ENCODE data around the gene TTC39C. TPM values are rescaled to one million over a fixed set of nuclear protein-coding genes. Genes with fewer than 3 reads are reported as not detected.
"Not testable (repeated sequence)": the region's sequence is repeated elsewhere in the genome, so short reads cannot be mapped to it uniquely, and the experiment has no call there.

TTC39C gene
- polyA plus RNA-seq, 4 donors, result 7.5 to 12.1 (median 8.6) TPM

GRCh38 chr18:24014986-24015638, 558 bp downstream of the TTC39C start:
- no peak for DNase-seq (ENCODE audit: low read depth in 4 of 4, low spot score in 3 of 4)

- DNase-seq (ENCODE audit: low read depth in 4 of 4, low spot score in 3 of 4), result no peak
Observed at GRCh38 chr18:24015639-24016631, 1.4 kb downstream of the TTC39C start.

- DNase-seq (ENCODE audit: low read depth in 4 of 4, low spot score in 3 of 4), result no peak
Observed at GRCh38 chr18:24016643-24017042, 2.1 kb downstream of the TTC39C start.

GRCh38 chr18:24018299-24018886, 3.8 kb downstream of the TTC39C start:
- no peak for DNase-seq (ENCODE audit: low read depth in 4 of 4, low spot score in 3 of 4)

GRCh38 chr18:24019641-24020331, 5.2 kb downstream of the TTC39C start:
- DNase-seq (ENCODE audit: low read depth in 4 of 4, low spot score in 3 of 4), result no peak

- DNase-seq (ENCODE audit: low read depth in 4 of 4, low spot score in 3 of 4), result no peak
Observed at GRCh38 chr18:24021505-24021904, 7.0 kb downstream of the TTC39C start.

GRCh38 chr18:24022161-24022560, 7.6 kb downstream of the TTC39C start:
- no peak for DNase-seq (ENCODE audit: low read depth in 4 of 4, low spot score in 3 of 4)

GRCh38 chr18:24023185-24023814, 8.7 kb downstream of the TTC39C start:
- no peak for DNase-seq (ENCODE audit: low read depth in 4 of 4, low spot score in 3 of 4)

- DNase-seq (ENCODE audit: low read depth in 4 of 4, low spot score in 3 of 4), result no peak
Observed at GRCh38 chr18:24024425-24024824, 9.9 kb downstream of the TTC39C start.

GRCh38 chr18:24026457-24026856, 11.9 kb downstream of the TTC39C start:
- DNase-seq (ENCODE audit: low read depth in 4 of 4, low spot score in 3 of 4), result no peak

GRCh38 chr18:24027156-24027827, 12.7 kb downstream of the TTC39C start:
- DNase-seq (ENCODE audit: low read depth in 4 of 4, low spot score in 3 of 4), result no peak

GRCh38 chr18:24028946-24029345, 14.4 kb downstream of the TTC39C start:
- not testable (repeated sequence) for DNase-seq (ENCODE audit: low read depth in 4 of 4, low spot score in 3 of 4)

GRCh38 chr18:24031318-24031717, 16.8 kb downstream of the TTC39C start:
- DNase-seq (ENCODE audit: low read depth in 4 of 4, low spot score in 3 of 4), result no peak

GRCh38 chr18:24031916-24032315, 17.4 kb downstream of the TTC39C start:
- no peak for DNase-seq (ENCODE audit: low read depth in 4 of 4, low spot score in 3 of 4)

GRCh38 chr18:24033641-24034412, 19.3 kb downstream of the TTC39C start:
- no peak for DNase-seq (ENCODE audit: low read depth in 4 of 4, low spot score in 3 of 4)

GRCh38 chr18:24035316-24035715, 20.8 kb downstream of the TTC39C start:
- no peak for DNase-seq (ENCODE audit: low read depth in 4 of 4, low spot score in 3 of 4)

GRCh38 chr18:24039671-24040070, 25.1 kb downstream of the TTC39C start:
- DNase-seq (ENCODE audit: low read depth in 4 of 4, low spot score in 3 of 4), result no peak

GRCh38 chr18:24041691-24042090, 27.1 kb downstream of the TTC39C start:
- DNase-seq (ENCODE audit: low read depth in 4 of 4, low spot score in 3 of 4), result no peak

GRCh38 chr18:24043403-24043802, 28.8 kb downstream of the TTC39C start:
- DNase-seq (ENCODE audit: low read depth in 4 of 4, low spot score in 3 of 4), result no peak
